ENCODE data around the gene OR10A5. TPM values are rescaled to one million over a fixed set of nuclear protein-coding genes. Genes with fewer than 3 reads are reported as not detected.

The OR10A5 gene
- total and polyA plus RNA-seq, 10 of the 15 experiments (the other 5 are each of a cell fraction or from before 2014, with no cell fraction given) = not detected

GRCh38 chr11:6892400-6892799 lies 46.9 kb downstream of the OR10A5 start, which contains the start of gene OR2D2:
OR2D2 (minus strand) TSS chr11:6892500; CDS start chr11:6892500, 0 bp downstream.
- no peaks in the 10 kb centered on the region for H3K27me3 ChIP-seq (replicated peaks in 1 of 2; ENCODE audit: control insufficient read depth in 2 of 2, insufficient read depth in 2 of 2, low read length in 1 of 2)
- H3K4me2 ChIP-seq (ENCODE audit: control insufficient read depth, insufficient read depth) = no peak within 1 kb of the TSS
- ChIA-PET CTCF (interaction anchor here (0.6 kb wide), 1 partner anchor 234 kb away, joined by 3 read pairs; no protein-coding TSS in a partner anchor), SMC1A (ENCODE audit: uncharacterized antibody, unreplicated experiment) (no interaction called here), RAD21 (ENCODE audit: unreplicated experiment) (no interaction called here), POLR2A (no interaction called here)
- no peak within 1 kb of the TSS for H3K27ac ChIP-seq (ENCODE audit: control insufficient read depth, insufficient read depth)
- in situ Hi-C loops (cut with MboI) = no loop called here
- DNase-seq (ENCODE audit: low read depth, low spot score) (no peak), ATAC-seq (no peak), FAIRE-seq (no peak)
- no peaks in the 10 kb centered on the region for H4K20me1 ChIP-seq (ENCODE audit: control insufficient read depth, insufficient read depth)
- H3K36me3 ChIP-seq (ENCODE audit: control insufficient read depth in 2 of 2, insufficient read depth in 2 of 2, low read length in 1 of 2) = no peaks in the 10 kb centered on the region
- no TSS peak for BruUV-seq (replicated peaks)
- intact Hi-C loops (cut with micrococcal nuclease; ENCODE audit: unreplicated experiment) = no loop called here
- no peaks in the 10 kb centered on the region for H3K79me2 ChIP-seq (ENCODE audit: control insufficient read depth, insufficient read depth, low read length)
- no peak within 1 kb of the TSS for H3K4me3 ChIP-seq
- no peaks in the 10 kb centered on the region for H3K4me1 ChIP-seq (ENCODE audit: control insufficient read depth, insufficient read depth, low read length)
- TF ChIP-seq SIN3A (IDR thresholded peaks at IDR 0.05; ENCODE audit: low read depth, low read length) (no peak), EED (IDR thresholded peaks at IDR 0.05; ENCODE audit: low read depth) (no peak)
- WGBS (ENCODE audit: insufficient coverage, insufficient replicate concordance, low lambda C conversion rate, missing lambda C conversion rate) = 17% methylated on average over 2 of the region's 2 CpGs
- no peak within 1 kb of the TSS for H3K9ac ChIP-seq (ENCODE audit: control insufficient read depth, insufficient read depth, low read length)
- no peaks in the 10 kb centered on the region for H3K9me3 ChIP-seq (replicated peaks; ENCODE audit: control insufficient read depth, insufficient read depth, low read length)
- no peak within 1 kb of the TSS for H2AFZ ChIP-seq (ENCODE audit: control insufficient read depth, low read depth, low read length)

- no peak for ATAC-seq
- DNase-seq (ENCODE audit: low read depth, low spot score) = no peak
- no peaks in the 10 kb centered on the region for H3K79me2 ChIP-seq (ENCODE audit: control insufficient read depth, insufficient read depth, low read length)
- no peak for FAIRE-seq
- H3K36me3 ChIP-seq (ENCODE audit: control insufficient read depth in 2 of 2, insufficient read depth in 2 of 2, low read length in 1 of 2) = no peaks in the 10 kb centered on the region
- intact Hi-C loops (cut with micrococcal nuclease; ENCODE audit: unreplicated experiment) (no loop called here), in situ Hi-C loops (cut with MboI) (no loop called here)
- H2AFZ ChIP-seq (ENCODE audit: control insufficient read depth, low read depth, low read length) = no peak overlapping the region
- ChIA-PET RAD21 (ENCODE audit: unreplicated experiment) (no interaction called here), SMC1A (ENCODE audit: uncharacterized antibody, unreplicated experiment) (no interaction called here), CTCF (no interaction called here), POLR2A (no interaction called here)
- H3K27ac ChIP-seq (ENCODE audit: control insufficient read depth, insufficient read depth) = no peak overlapping the region
- no peaks in the 10 kb centered on the region for H3K27me3 ChIP-seq (replicated peaks in 1 of 2; ENCODE audit: control insufficient read depth in 2 of 2, insufficient read depth in 2 of 2, low read length in 1 of 2)
- BruUV-seq (replicated peaks) = no TSS peak
- H3K4me2 ChIP-seq (ENCODE audit: control insufficient read depth, insufficient read depth) = no peak overlapping the region
- H3K4me1 ChIP-seq (ENCODE audit: control insufficient read depth, insufficient read depth, low read length) = no peaks in the 10 kb centered on the region
- no peak overlapping the region for H3K4me3 ChIP-seq
- no peaks in the 10 kb centered on the region for H3K9me3 ChIP-seq (replicated peaks; ENCODE audit: control insufficient read depth, insufficient read depth, low read length)
- no peaks in the 10 kb centered on the region for H4K20me1 ChIP-seq (ENCODE audit: control insufficient read depth, insufficient read depth)
- no peak overlapping the region for H3K9ac ChIP-seq (ENCODE audit: control insufficient read depth, insufficient read depth, low read length)
- TF ChIP-seq NFXL1 (IDR thresholded peaks at IDR 0.05; ENCODE audit: borderline replicate concordance) (no peak), RELA (IDR thresholded peaks at IDR 0.05; ENCODE audit: borderline replicate concordance, partially characterized antibody) (no peak), ASH2L (IDR thresholded peaks at IDR 0.05; ENCODE audit: borderline replicate concordance, low read depth) (no peak), NBN (IDR thresholded peaks at IDR 0.05) (no peak), SMARCA5 (IDR thresholded peaks at IDR 0.05) (no peak), CHD1 (IDR thresholded peaks at IDR 0.05; ENCODE audit: low read depth, low read length) (no peak), USF1 (IDR thresholded peaks at IDR 0.05; ENCODE audit: borderline replicate concordance, extremely low read length, insufficient read depth, low read depth, low read length) (no peak), SP1 (IDR thresholded peaks at IDR 0.05; ENCODE audit: low read depth, low read length) (no peak), SUZ12 (IDR thresholded peaks at IDR 0.05; ENCODE audit: unreplicated experiment) (no peak), SRF (IDR thresholded peaks at IDR 0.05; ENCODE audit: low read depth in 2 of 2, low read length in 2 of 2) (no peak), TCF12 (IDR thresholded peaks at IDR 0.05; ENCODE audit: low read depth, low read length) (no peak)
- TF ChIP-seq, protein P1, sequence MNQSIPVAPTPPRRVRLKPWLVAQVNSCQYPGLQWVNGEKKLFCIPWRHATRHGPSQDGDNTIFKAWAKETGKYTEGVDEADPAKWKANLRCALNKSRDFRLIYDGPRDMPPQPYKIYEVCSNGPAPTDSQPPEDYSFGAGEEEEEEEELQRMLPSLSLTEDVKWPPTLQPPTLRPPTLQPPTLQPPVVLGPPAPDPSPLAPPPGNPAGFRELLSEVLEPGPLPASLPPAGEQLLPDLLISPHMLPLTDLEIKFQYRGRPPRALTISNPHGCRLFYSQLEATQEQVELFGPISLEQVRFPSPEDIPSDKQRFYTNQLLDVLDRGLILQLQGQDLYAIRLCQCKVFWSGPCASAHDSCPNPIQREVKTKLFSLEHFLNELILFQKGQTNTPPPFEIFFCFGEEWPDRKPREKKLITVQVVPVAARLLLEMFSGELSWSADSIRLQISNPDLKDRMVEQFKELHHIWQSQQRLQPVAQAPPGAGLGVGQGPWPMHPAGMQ (IDR thresholded peaks at IDR 0.05; ENCODE audit: borderline replicate concordance) = no peak
- TF ChIP-seq, protein P2, sequence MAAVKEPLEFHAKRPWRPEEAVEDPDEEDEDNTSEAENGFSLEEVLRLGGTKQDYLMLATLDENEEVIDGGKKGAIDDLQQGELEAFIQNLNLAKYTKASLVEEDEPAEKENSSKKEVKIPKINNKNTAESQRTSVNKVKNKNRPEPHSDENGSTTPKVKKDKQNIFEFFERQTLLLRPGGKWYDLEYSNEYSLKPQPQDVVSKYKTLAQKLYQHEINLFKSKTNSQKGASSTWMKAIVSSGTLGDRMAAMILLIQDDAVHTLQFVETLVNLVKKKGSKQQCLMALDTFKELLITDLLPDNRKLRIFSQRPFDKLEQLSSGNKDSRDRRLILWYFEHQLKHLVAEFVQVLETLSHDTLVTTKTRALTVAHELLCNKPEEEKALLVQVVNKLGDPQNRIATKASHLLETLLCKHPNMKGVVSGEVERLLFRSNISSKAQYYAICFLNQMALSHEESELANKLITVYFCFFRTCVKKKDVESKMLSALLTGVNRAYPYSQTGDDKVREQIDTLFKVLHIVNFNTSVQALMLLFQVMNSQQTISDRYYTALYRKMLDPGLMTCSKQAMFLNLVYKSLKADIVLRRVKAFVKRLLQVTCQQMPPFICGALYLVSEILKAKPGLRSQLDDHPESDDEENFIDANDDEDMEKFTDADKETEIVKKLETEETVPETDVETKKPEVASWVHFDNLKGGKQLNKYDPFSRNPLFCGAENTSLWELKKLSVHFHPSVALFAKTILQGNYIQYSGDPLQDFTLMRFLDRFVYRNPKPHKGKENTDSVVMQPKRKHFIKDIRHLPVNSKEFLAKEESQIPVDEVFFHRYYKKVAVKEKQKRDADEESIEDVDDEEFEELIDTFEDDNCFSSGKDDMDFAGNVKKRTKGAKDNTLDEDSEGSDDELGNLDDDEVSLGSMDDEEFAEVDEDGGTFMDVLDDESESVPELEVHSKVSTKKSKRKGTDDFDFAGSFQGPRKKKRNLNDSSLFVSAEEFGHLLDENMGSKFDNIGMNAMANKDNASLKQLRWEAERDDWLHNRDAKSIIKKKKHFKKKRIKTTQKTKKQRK (IDR thresholded peaks at IDR 0.05; ENCODE audit: low read depth, low read length) = no peak
Observed at GRCh38 chr11:6894097-6894496, 48.6 kb downstream of the OR10A5 start.
